GM12878 (cell line): ENCODE measurements around the gene SMG6.

Experiments used
- CBFB ChIP-seq: IDR thresholded peaks from 2 replicates; pipeline ENCODE4 v1.6.1; 2016; ENCODE audit warnings: antibody characterized with exemption, low read depth
- EP300 ChIP-seq, 2 experiments: fragments of 150-350 bp in 1 of 2; IDR thresholded peaks; 2 replicates each; pipeline ENCODE4 v1.6.1; 2011 to 2012; ENCODE audit warnings: low read depth in 2 of 2, low read length in 2 of 2, borderline replicate concordance in 1 of 2, improper control_type of control experiment in 1 of 2, inconsistent platforms in 1 of 2; ENCODE audit not compliant: control insufficient read depth in 1 of 2
- HDAC2 ChIP-seq: fragments of 200-600 bp; sonication (generic); IDR thresholded peaks from 2 replicates; pipeline ENCODE4 v1.6.1; 2017
- MAX ChIP-seq: IDR thresholded peaks from 2 replicates; pipeline ENCODE4 v1.6.1; 2012; ENCODE audit warnings: low read depth, low read length, improper control_type of control experiment
- POU2F2 ChIP-seq: IDR thresholded peaks from 3 replicates; pipeline ENCODE4 v1.6.1; 2011; ENCODE audit warnings: low read depth, mild to moderate bottlenecking, low read length, borderline replicate concordance
- SRF ChIP-seq, 2 experiments: IDR thresholded peaks; 2 replicates each; pipeline ENCODE4 v1.6.1; 2011; ENCODE audit warnings: low read depth in 2 of 2, low read length in 2 of 2, mild to moderate bottlenecking in 1 of 2, moderate library complexity in 1 of 2
- ZNF274 ChIP-seq: IDR thresholded peaks from one replicate; pipeline ENCODE4 v1.8.0; 2011; ENCODE audit not compliant: insufficient read length, insufficient read depth
- ZNF384 ChIP-seq: IDR thresholded peaks from 2 replicates; pipeline ENCODE4 v1.6.1; 2012; ENCODE audit warnings: low read depth, mild to moderate bottlenecking, low read length, improper control_type of control experiment, borderline replicate concordance

- no peak for TF ChIP-seq ZNF274
- no peak for TF ChIP-seq EP300 (IDR thresholded peaks at IDR 0.05; ENCODE audit: borderline replicate concordance in 1 of 2, control insufficient read depth in 1 of 2, low read depth in 2 of 2, low read length in 2 of 2)
- TF ChIP-seq CBFB: no peak
- TF ChIP-seq ZNF384: no peak
- no peak for TF ChIP-seq HDAC2
- TF ChIP-seq SRF (IDR thresholded peaks at IDR 0.05; ENCODE audit: low read depth in 2 of 2, low read length in 2 of 2): no peak
- no peak for TF ChIP-seq MAX
- no peak for TF ChIP-seq POU2F2
These were observed 42.9 kb upstream of the SMG6 start for GRCh38 chr17:2346475-2346874.
